ENCODE results near the gene ZNF423. TPM values are rescaled to one million over a fixed set of nuclear protein-coding genes. Genes with fewer than 3 reads are reported as not detected.

The ZNF423 gene
- total and polyA plus RNA-seq, 9 of the 15 experiments (the other 6 are each of a cell fraction or from before 2014, with no cell fraction given) = not detected

DNA sequence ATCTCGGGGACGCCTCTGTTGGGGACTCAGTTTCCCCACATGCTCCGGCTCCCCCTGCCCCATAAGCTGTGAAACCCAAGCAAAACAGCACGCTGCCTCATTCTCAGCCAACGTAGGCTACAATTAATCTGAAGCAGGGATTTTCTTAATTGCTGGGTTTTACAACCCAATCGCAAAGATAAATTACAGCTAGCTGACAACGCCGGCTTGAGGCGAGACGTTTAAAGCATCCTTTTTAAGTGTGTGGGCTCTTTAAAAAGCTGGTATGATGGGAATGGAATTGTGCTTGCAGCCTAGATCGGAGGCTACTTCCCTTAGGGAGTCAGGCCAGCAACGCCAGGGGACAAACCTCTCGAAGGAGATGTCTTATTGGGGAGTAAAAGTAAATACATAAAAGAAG lies 185.3 kb downstream of the ZNF423 start (continued):
- TF ChIP-seq, protein P1, sequence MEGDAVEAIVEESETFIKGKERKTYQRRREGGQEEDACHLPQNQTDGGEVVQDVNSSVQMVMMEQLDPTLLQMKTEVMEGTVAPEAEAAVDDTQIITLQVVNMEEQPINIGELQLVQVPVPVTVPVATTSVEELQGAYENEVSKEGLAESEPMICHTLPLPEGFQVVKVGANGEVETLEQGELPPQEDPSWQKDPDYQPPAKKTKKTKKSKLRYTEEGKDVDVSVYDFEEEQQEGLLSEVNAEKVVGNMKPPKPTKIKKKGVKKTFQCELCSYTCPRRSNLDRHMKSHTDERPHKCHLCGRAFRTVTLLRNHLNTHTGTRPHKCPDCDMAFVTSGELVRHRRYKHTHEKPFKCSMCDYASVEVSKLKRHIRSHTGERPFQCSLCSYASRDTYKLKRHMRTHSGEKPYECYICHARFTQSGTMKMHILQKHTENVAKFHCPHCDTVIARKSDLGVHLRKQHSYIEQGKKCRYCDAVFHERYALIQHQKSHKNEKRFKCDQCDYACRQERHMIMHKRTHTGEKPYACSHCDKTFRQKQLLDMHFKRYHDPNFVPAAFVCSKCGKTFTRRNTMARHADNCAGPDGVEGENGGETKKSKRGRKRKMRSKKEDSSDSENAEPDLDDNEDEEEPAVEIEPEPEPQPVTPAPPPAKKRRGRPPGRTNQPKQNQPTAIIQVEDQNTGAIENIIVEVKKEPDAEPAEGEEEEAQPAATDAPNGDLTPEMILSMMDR (IDR thresholded peaks at IDR 0.05 in 2 of 3, conservative IDR thresholded peaks at IDR 0.05 in 1 of 3; ENCODE audit: insufficient read depth in 2 of 3, low read depth in 1 of 3, low read length in 3 of 3) = no peak

DNA sequence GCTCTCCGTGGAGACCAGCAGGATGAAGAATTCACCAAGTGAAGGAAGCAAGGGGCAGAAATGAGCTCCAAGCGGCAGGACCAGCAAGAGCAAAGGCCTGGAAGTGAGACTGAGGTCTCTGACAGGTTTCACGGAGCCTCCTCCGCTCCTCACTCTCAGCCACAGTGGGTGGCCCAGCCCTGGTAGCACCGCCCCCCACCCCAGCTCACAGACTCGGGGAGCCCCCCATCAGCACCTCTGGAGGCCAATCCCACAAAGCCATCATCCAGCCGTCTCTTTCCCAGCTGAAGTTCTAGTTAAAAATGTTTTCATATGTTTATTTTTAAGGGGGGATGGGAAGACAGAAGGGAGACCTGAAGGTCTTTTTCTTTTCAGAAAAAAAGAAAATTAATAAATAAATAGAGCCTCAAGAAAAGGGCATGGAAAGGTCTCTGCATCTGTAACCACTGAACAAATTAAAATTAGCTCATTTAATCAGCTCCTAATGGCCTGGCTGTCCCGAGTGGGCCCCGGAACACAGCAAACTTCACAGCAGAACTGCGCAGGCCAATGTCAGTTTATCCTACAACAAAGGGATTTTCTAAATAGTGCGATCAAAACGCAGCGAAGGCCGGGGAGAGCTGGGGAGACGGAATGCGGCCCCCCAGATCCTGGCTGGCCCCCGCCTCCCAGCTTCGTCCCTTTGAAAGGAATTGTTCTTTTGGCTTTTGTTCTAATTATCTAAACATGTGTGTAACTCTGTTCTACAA lies 190.3 kb downstream of the ZNF423 start:
- CTCF ChIA-PET (ENCODE audit: low intra/inter-chr PET ratio) = no interaction called here
- in situ Hi-C loops (cut with MboI) = no loop called here
- TF ChIP-seq ZNF23 (CRISPR knock-in tag; IDR thresholded peaks at IDR 0.05) (no peak), SOX6 (IDR thresholded peaks at IDR 0.05) (no peak), ZNF197 (CRISPR knock-in tag; IDR thresholded peaks at IDR 0.05; ENCODE audit: low read depth) (no peak), CBFB (CRISPR knock-in tag; IDR thresholded peaks at IDR 0.05) (no peak), ZNF778 (CRISPR knock-in tag; IDR thresholded peaks at IDR 0.05) (no peak), ZNF146 (CRISPR knock-in tag; IDR thresholded peaks at IDR 0.05; ENCODE audit: unreplicated experiment) (no peak), TAL1 (IDR thresholded peaks at IDR 0.05) (no peak), ZFP36 (IDR thresholded peaks at IDR 0.05; ENCODE audit: low read depth, low read length, partially characterized antibody) (no peak), ZNF282 (CRISPR knock-in tag; IDR thresholded peaks at IDR 0.05) (no peak), PYGO2 (tag; IDR thresholded peaks at IDR 0.05) (no peak), ZC3H4 (CRISPR knock-in tag; IDR thresholded peaks at IDR 0.05; ENCODE audit: borderline replicate concordance) (no peak)
- TF ChIP-seq, protein P2, sequence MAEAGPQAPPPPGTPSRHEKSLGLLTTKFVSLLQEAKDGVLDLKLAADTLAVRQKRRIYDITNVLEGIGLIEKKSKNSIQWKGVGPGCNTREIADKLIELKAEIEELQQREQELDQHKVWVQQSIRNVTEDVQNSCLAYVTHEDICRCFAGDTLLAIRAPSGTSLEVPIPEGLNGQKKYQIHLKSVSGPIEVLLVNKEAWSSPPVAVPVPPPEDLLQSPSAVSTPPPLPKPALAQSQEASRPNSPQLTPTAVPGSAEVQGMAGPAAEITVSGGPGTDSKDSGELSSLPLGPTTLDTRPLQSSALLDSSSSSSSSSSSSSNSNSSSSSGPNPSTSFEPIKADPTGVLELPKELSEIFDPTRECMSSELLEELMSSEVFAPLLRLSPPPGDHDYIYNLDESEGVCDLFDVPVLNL (CRISPR knock-in tag; IDR thresholded peaks at IDR 0.05; ENCODE audit: low read depth) = no peak
- TF ChIP-seq, protein P3, sequence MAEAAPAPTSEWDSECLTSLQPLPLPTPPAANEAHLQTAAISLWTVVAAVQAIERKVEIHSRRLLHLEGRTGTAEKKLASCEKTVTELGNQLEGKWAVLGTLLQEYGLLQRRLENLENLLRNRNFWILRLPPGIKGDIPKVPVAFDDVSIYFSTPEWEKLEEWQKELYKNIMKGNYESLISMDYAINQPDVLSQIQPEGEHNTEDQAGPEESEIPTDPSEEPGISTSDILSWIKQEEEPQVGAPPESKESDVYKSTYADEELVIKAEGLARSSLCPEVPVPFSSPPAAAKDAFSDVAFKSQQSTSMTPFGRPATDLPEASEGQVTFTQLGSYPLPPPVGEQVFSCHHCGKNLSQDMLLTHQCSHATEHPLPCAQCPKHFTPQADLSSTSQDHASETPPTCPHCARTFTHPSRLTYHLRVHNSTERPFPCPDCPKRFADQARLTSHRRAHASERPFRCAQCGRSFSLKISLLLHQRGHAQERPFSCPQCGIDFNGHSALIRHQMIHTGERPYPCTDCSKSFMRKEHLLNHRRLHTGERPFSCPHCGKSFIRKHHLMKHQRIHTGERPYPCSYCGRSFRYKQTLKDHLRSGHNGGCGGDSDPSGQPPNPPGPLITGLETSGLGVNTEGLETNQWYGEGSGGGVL (CRISPR knock-in tag; IDR thresholded peaks at IDR 0.05) = no peak
- TF ChIP-seq, protein P4, sequence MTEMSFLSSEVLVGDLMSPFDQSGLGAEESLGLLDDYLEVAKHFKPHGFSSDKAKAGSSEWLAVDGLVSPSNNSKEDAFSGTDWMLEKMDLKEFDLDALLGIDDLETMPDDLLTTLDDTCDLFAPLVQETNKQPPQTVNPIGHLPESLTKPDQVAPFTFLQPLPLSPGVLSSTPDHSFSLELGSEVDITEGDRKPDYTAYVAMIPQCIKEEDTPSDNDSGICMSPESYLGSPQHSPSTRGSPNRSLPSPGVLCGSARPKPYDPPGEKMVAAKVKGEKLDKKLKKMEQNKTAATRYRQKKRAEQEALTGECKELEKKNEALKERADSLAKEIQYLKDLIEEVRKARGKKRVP (CRISPR knock-in tag; IDR thresholded peaks at IDR 0.05) = no peak

More for the DNA sequence above, 190.3 kb downstream of the ZNF423 start:
- no peak overlapping the region for H3K27ac ChIP-seq (ENCODE audit: extremely low read depth, low read depth, low read length)
- 0% methylated on average over 18 of the region's 18 CpGs for WGBS (ENCODE audit: insufficient coverage, low coverage, missing lambda C conversion rate)
- H3K36me3 ChIP-seq (ENCODE audit: control insufficient read depth, insufficient read depth, low read length) = no peaks in the 10 kb centered on the region
- no peaks in the 10 kb centered on the region for H3K9me3 ChIP-seq (replicated peaks; ENCODE audit: control insufficient read depth, insufficient read depth, low read depth, low read length)
- H4K20me1 ChIP-seq (replicated peaks; ENCODE audit: control insufficient read depth, insufficient read depth, low read length) = no peaks in the 10 kb centered on the region
- POLR2A ChIA-PET = interaction anchor here (0.6 kb wide), 1 partner anchor 156 kb away, joined by 3 read pairs; no protein-coding TSS in a partner anchor
- H3K27me3 ChIP-seq (ENCODE audit: control insufficient read depth in 2 of 2, insufficient read depth in 2 of 2, low read length in 2 of 2) = peaks cover 13 to 55% of the 10 kb centered on the region in 2 experiments; a peak in 4 of 5 replicates
- no peak overlapping the region for H3K4me3 ChIP-seq
- H3K9ac ChIP-seq (ENCODE audit: insufficient read depth in 1 of 2, low read depth in 2 of 2, low read length in 2 of 2) = no peak overlapping the region
- intact Hi-C loops (cut with micrococcal nuclease) = no loop called here
- FAIRE-seq (no peak), ATAC-seq (no peak), DNase-seq (ENCODE audit: extremely low read depth in 1 of 4, low spot score in 3 of 4) (no peak)
- no peak overlapping the region for H3K4me2 ChIP-seq (ENCODE audit: insufficient read depth, low read length)
- no peaks in the 10 kb centered on the region for H3K4me1 ChIP-seq (replicated peaks in 1 of 2; ENCODE audit: control insufficient read depth in 2 of 2, insufficient read depth in 2 of 2, low read length in 2 of 2)
- H3K79me2 ChIP-seq (ENCODE audit: control insufficient read depth, insufficient read depth, low read length) = no peaks in the 10 kb centered on the region
- no TSS peak for BruUV-seq (replicated peaks)
- no peaks in the 10 kb centered on the region for H3K9me1 ChIP-seq (ENCODE audit: control insufficient read depth, insufficient read depth, low read length)
- no peak overlapping the region for H2AFZ ChIP-seq (ENCODE audit: low read depth, low read length)
